GM23338 (cell line): ENCODE data around the gene YTHDF1. TPM values are rescaled to one million over a fixed set of nuclear protein-coding genes. Genes with fewer than 3 reads are reported as not detected.

Experiments
- ATAC-seq: fragments of 200-7000 bp; cut with Tn5 transposase; 3 replicates; pipeline ENCODE4 v1.9.1; 2020
- DNase-seq: peaks from one replicate; pipeline ENCODE4 v3.0.0-alpha.2; 2015; ENCODE audit warnings: low spot score
- H2AFZ ChIP-seq: fragments of 200-600 bp; sonication (generic); 2 replicates; pipeline ENCODE4 v1.8.0; 2016; ENCODE audit warnings: antibody characterized with exemption, mild to moderate bottlenecking, moderate library complexity
- H3F3A ChIP-seq: fragments of 200-600 bp; sonication (generic); replicated peaks from 2 replicates; pipeline ENCODE4 v1.8.0; 2017; ENCODE audit warnings: antibody characterized with exemption, mixed run types, low read depth
- H3K27ac ChIP-seq: fragments of 200-600 bp; sonication (generic); 2 replicates; pipeline ENCODE4 v1.6.1; 2016; ENCODE audit warnings: low read depth
- H3K27me3 ChIP-seq: fragments of 200-600 bp; sonication (generic); 2 replicates; pipeline ENCODE4 v1.8.0; 2016; ENCODE audit warnings: mild to moderate bottlenecking, mixed run types, moderate library complexity; ENCODE audit not compliant: insufficient read depth
- H3K36me3 ChIP-seq: fragments of 200-600 bp; sonication (generic); 2 replicates; pipeline ENCODE4 v1.8.0; 2016; ENCODE audit warnings: mild to moderate bottlenecking; ENCODE audit not compliant: insufficient read depth
- H3K4me1 ChIP-seq: fragments of 200-600 bp; sonication (generic); 2 replicates; pipeline ENCODE4 v1.8.0; 2016; ENCODE audit warnings: mild to moderate bottlenecking, moderate library complexity; ENCODE audit not compliant: insufficient read depth
- H3K4me2 ChIP-seq: fragments of 200-600 bp; sonication (generic); 2 replicates; pipeline ENCODE4 v1.7.1; 2017; ENCODE audit warnings: mixed run types
- H3K4me3 ChIP-seq: fragments of 200-600 bp; sonication (generic); 2 replicates; pipeline ENCODE4 v1.6.1; 2016; ENCODE audit warnings: mixed run types
- H3K79me2 ChIP-seq: fragments of 200-600 bp; sonication (generic); replicated peaks from 2 replicates; pipeline ENCODE4 v1.8.0; 2017; ENCODE audit warnings: mild to moderate bottlenecking; ENCODE audit not compliant: insufficient read depth
- H3K9me2 ChIP-seq: fragments of 200-600 bp; sonication (generic); 2 replicates; pipeline ENCODE4 v1.8.0; 2017; ENCODE audit not compliant: insufficient read depth
- H4K20me1 ChIP-seq: fragments of 200-600 bp; sonication (generic); replicated peaks from 2 replicates; pipeline ENCODE4 v1.8.0; 2017; ENCODE audit warnings: mild to moderate bottlenecking; ENCODE audit not compliant: insufficient read depth
- H3K27ac Mint-ChIP-seq: 2 replicates; pipeline ENCODE4 v1.8.0; 2020; ENCODE audit warnings: inconsistent platforms, mild to moderate bottlenecking, moderate library complexity, mixed read lengths
- H3K27me3 Mint-ChIP-seq: 3 replicates; pipeline ENCODE4 v1.8.0; 2022; ENCODE audit warnings: low read depth, mild to moderate bottlenecking, moderate library complexity, mixed read lengths, inconsistent platforms; ENCODE audit not compliant: insufficient read depth, poor library complexity
- H3K36me3 Mint-ChIP-seq: 3 replicates; pipeline ENCODE4 v1.8.0; 2021; ENCODE audit warnings: low read depth, mild to moderate bottlenecking, inconsistent platforms, moderate library complexity, mixed read lengths
- H3K4me1 Mint-ChIP-seq: 3 replicates; pipeline ENCODE4 v1.8.0; 2020; ENCODE audit warnings: mild to moderate bottlenecking, inconsistent platforms, mixed read lengths
- H3K4me3 Mint-ChIP-seq: 3 replicates; pipeline ENCODE4 v1.8.0; 2021; ENCODE audit warnings: moderate library complexity, mild to moderate bottlenecking, inconsistent platforms, mixed read lengths
- H3K9me3 Mint-ChIP-seq: 3 replicates; pipeline ENCODE4 v1.8.0; 2020; ENCODE audit warnings: moderate library complexity, mild to moderate bottlenecking, inconsistent platforms, mixed read lengths
- CREB1 ChIP-seq: fragments of 250-450 bp; sonication (Bioruptor Pico); IDR thresholded peaks from 2 replicates; pipeline ENCODE4 v1.5.0; 2020; ENCODE audit warnings: low read depth, mild to moderate bottlenecking, moderate library complexity
- EZH2 ChIP-seq: fragments of 200-600 bp; sonication (generic); IDR thresholded peaks from one replicate; pipeline ENCODE4 v1.8.0; 2017; ENCODE audit warnings: antibody characterized with exemption, mild to moderate bottlenecking, low read depth; ENCODE audit not compliant: unreplicated experiment
- EZH2phosphoT487 ChIP-seq: fragments of 200-600 bp; sonication (generic); IDR thresholded peaks from one replicate; pipeline ENCODE4 v1.8.1; 2018; ENCODE audit warnings: antibody characterized with exemption; ENCODE audit not compliant: unreplicated experiment
- JUNB ChIP-seq: IDR thresholded peaks from one replicate; pipeline ENCODE4 v1.6.1; 2016; ENCODE audit warnings: antibody characterized with exemption; ENCODE audit not compliant: unreplicated experiment
- NANOG ChIP-seq: IDR thresholded peaks from 2 replicates; pipeline ENCODE4 v1.6.1; 2016; ENCODE audit warnings: antibody characterized with exemption, borderline replicate concordance
- POLR2AphosphoS5 ChIP-seq: IDR thresholded peaks from 2 replicates; pipeline ENCODE4 v1.6.1; 2016; ENCODE audit warnings: antibody characterized with exemption, low read depth
- REST ChIP-seq: IDR thresholded peaks from one replicate; pipeline ENCODE4 v1.6.1; 2018; ENCODE audit warnings: antibody characterized with exemption; ENCODE audit not compliant: unreplicated experiment
- STAT1 ChIP-seq: IDR thresholded peaks from one replicate; pipeline ENCODE4 v1.6.1; 2016; ENCODE audit warnings: antibody characterized with exemption; ENCODE audit not compliant: unreplicated experiment
- ZNF331 ChIP-seq: fragments of 250-450 bp; sonication (Bioruptor Pico); IDR thresholded peaks from 2 replicates; pipeline ENCODE4 v1.5.0; 2020; ENCODE audit warnings: low read depth, mild to moderate bottlenecking, moderate library complexity
- polyA plus RNA-seq: library from polyadenylated mRNA; unstranded; fragments of >200 nt; fragmentation: Nextera tagmentation; extraction: Ambion mirVana; gene quantifications from 2 replicates; pipeline ENCODE4 v1.2.1, GENCODE V29; 2016
- total RNA-seq: library from RNA; depleted of rRNA; stranded (reverse); fragments of >200 nt; shearing (Covaris generic); gene quantifications from 2 replicates; pipeline ENCODE4 v1.2.3, GENCODE V29; 2014
- TF ChIP-seq, protein P1 (sequence below): fragments of 250-450 bp; sonication (Bioruptor Pico); IDR thresholded peaks from 2 replicates; pipeline ENCODE4 v1.5.0; 2020; ENCODE audit warnings: mild to moderate bottlenecking, moderate library complexity
- TF ChIP-seq, protein P2 (sequence below): IDR thresholded peaks from 2 replicates; pipeline ENCODE4 v1.6.1; 2016; ENCODE audit warnings: antibody characterized with exemption
- TF ChIP-seq, protein P3 (sequence below), 2 experiments: fragments of 200-600 bp in 1 of 2; sonication (generic) in 1 of 2; conservative IDR thresholded peaks; 2 replicates each; pipeline versions ENCODE4 v1.5.1 to v1.6.1; 2016 to 2017; ENCODE audit warnings: antibody characterized with exemption in 2 of 2, low read depth in 2 of 2, mild to moderate bottlenecking in 2 of 2, moderate library complexity in 1 of 2

YTHDF1 gene
- total and polyA plus RNA-seq, 2 experiments from 2014 or later: 30.9 to 64.3 TPM

DNA sequence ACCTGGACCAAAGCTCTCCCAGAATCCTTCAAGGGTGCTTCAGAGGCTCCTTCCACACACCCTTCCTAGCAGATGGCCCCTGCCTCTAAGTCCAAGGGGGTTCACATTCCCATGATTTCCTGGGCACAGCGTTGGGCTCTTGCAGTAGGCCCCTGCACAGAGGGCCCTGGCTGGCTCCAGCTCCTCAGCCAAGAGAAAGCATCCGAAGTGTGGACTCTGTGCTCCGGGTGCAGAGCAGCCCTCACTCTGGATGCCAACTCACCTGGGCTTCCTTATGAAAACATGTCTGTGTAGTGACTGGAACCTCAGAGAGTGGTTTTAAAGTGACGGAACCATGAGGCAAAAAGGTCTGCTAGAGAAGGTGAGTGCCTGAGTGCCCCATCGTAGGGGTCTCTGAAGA lies 11.6 kb downstream of the YTHDF1 start (continued):
- TF ChIP-seq, protein P1, sequence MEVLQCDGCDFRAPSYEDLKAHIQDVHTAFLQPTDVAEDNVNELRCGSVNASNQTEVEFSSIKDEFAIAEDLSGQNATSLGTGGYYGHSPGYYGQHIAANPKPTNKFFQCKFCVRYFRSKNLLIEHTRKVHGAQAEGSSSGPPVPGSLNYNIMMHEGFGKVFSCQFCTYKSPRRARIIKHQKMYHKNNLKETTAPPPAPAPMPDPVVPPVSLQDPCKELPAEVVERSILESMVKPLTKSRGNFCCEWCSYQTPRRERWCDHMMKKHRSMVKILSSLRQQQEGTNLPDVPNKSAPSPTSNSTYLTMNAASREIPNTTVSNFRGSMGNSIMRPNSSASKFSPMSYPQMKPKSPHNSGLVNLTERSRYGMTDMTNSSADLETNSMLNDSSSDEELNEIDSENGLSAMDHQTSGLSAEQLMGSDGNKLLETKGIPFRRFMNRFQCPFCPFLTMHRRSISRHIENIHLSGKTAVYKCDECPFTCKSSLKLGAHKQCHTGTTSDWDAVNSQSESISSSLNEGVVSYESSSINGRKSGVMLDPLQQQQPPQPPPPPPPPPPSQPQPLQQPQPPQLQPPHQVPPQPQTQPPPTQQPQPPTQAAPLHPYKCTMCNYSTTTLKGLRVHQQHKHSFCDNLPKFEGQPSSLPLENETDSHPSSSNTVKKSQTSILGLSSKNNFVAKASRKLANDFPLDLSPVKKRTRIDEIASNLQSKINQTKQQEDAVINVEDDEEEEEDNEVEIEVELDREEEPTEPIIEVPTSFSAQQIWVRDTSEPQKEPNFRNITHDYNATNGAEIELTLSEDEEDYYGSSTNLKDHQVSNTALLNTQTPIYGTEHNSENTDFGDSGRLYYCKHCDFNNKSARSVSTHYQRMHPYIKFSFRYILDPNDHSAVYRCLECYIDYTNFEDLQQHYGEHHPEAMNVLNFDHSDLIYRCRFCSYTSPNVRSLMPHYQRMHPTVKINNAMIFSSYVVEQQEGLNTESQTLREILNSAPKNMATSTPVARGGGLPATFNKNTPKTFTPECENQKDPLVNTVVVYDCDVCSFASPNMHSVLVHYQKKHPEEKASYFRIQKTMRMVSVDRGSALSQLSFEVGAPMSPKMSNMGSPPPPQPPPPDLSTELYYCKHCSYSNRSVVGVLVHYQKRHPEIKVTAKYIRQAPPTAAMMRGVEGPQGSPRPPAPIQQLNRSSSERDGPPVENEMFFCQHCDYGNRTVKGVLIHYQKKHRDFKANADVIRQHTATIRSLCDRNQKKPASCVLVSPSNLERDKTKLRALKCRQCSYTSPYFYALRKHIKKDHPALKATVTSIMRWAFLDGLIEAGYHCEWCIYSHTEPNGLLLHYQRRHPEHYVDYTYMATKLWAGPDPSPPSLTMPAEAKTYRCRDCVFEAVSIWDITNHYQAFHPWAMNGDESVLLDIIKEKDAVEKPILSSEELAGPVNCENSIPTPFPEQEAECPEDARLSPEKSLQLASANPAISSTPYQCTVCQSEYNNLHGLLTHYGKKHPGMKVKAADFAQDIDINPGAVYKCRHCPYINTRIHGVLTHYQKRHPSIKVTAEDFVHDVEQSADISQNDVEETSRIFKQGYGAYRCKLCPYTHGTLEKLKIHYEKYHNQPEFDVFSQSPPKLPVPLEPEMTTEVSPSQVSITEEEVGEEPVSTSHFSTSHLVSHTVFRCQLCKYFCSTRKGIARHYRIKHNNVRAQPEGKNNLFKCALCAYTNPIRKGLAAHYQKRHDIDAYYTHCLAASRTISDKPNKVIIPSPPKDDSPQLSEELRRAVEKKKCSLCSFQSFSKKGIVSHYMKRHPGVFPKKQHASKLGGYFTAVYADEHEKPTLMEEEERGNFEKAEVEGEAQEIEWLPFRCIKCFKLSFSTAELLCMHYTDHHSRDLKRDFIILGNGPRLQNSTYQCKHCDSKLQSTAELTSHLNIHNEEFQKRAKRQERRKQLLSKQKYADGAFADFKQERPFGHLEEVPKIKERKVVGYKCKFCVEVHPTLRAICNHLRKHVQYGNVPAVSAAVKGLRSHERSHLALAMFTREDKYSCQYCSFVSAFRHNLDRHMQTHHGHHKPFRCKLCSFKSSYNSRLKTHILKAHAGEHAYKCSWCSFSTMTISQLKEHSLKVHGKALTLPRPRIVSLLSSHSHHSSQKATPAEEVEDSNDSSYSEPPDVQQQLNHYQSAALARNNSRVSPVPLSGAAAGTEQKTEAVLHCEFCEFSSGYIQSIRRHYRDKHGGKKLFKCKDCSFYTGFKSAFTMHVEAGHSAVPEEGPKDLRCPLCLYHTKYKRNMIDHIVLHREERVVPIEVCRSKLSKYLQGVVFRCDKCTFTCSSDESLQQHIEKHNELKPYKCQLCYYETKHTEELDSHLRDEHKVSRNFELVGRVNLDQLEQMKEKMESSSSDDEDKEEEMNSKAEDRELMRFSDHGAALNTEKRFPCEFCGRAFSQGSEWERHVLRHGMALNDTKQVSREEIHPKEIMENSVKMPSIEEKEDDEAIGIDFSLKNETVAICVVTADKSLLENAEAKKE (CRISPR knock-in tag): no peak
- TF ChIP-seq JUNB (no peak), EZH2phosphoT487 (no peak), CREB1 (CRISPR knock-in tag) (no peak)
- TF ChIP-seq, protein P2, sequence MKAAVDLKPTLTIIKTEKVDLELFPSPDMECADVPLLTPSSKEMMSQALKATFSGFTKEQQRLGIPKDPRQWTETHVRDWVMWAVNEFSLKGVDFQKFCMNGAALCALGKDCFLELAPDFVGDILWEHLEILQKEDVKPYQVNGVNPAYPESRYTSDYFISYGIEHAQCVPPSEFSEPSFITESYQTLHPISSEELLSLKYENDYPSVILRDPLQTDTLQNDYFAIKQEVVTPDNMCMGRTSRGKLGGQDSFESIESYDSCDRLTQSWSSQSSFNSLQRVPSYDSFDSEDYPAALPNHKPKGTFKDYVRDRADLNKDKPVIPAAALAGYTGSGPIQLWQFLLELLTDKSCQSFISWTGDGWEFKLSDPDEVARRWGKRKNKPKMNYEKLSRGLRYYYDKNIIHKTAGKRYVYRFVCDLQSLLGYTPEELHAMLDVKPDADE: no peak

DNA sequence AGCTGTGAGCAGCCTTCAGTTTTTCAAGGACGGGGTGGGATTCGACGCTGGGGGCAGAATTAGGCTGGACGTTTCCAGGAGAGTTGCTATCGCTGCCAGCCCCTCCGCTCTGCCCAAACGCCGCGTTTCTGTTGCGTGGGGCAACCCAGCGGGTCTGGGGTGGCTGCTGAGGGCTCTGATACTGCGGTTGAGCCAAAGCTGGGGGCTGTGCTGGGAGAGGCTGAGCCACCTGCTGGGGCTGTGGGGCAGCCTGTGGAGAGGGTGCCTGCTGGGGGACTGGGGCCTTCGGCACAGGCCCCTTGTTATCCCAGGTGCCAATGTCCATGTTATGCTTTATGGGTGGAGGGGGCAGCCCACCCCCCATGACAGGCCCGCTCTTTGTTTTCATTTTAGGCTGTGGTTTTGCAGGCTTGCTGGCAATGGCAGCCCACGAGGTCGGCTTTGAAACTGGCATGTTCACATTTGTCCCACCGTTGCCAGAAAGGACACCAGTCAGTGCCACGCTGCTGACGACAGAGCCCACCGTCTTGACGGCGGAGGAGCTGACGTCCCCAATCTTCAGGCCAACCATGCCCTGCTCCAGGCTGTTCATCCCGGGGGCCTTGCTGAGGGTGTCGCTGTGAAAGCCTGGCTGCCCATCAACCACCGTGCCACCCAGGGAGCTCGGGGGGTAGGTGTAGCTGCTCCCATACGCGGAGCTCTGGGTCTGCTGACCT lies 13.0 kb downstream of the YTHDF1 start:
- H3K36me3 ChIP-seq: peaks cover 24% of the 10 kb centered on the region
- ATAC-seq (no peak), DNase-seq (no peak)
- H3K36me3 Mint-ChIP-seq: peaks cover 77% of the 10 kb centered on the region
- no peak overlapping the region for H3K4me3 ChIP-seq
- no peaks in the 10 kb centered on the region for H3K9me2 ChIP-seq
- no peaks in the 10 kb centered on the region for H3K4me1 ChIP-seq
- H3K4me2 ChIP-seq: no peak overlapping the region
- no peak overlapping the region for H3K4me3 Mint-ChIP-seq
- H3K27ac Mint-ChIP-seq: no peak overlapping the region
- 0 out of 2 replicates have a peak, but pooled peaks cover 2% of the 10 kb centered on the region for H3F3A ChIP-seq
- peaks cover 70% of the 10 kb centered on the region for H4K20me1 ChIP-seq
- H3K79me2 ChIP-seq: peaks cover 100% of the 10 kb centered on the region
- no peak overlapping the region for H2AFZ ChIP-seq
- H3K27ac ChIP-seq: no peak overlapping the region
- no peaks in the 10 kb centered on the region for H3K9me3 Mint-ChIP-seq
- peaks cover 6% of the 10 kb centered on the region; the same call in 2 of the 3 replicates for H3K4me1 Mint-ChIP-seq
- peaks cover 8% of the 10 kb centered on the region for H3K27me3 Mint-ChIP-seq
- H3K27me3 ChIP-seq: no peaks in the 10 kb centered on the region
- no peak for TF ChIP-seq ZNF331 (CRISPR knock-in tag)
- TF ChIP-seq JUNB: no peak
- no peak for TF ChIP-seq EZH2
- TF ChIP-seq, protein P3, sequence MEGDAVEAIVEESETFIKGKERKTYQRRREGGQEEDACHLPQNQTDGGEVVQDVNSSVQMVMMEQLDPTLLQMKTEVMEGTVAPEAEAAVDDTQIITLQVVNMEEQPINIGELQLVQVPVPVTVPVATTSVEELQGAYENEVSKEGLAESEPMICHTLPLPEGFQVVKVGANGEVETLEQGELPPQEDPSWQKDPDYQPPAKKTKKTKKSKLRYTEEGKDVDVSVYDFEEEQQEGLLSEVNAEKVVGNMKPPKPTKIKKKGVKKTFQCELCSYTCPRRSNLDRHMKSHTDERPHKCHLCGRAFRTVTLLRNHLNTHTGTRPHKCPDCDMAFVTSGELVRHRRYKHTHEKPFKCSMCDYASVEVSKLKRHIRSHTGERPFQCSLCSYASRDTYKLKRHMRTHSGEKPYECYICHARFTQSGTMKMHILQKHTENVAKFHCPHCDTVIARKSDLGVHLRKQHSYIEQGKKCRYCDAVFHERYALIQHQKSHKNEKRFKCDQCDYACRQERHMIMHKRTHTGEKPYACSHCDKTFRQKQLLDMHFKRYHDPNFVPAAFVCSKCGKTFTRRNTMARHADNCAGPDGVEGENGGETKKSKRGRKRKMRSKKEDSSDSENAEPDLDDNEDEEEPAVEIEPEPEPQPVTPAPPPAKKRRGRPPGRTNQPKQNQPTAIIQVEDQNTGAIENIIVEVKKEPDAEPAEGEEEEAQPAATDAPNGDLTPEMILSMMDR (conservative IDR thresholded peaks at IDR 0.05; ENCODE audit: low read depth in 2 of 2): no peak
- no peak for TF ChIP-seq REST
- TF ChIP-seq CREB1 (CRISPR knock-in tag): no peak
- no peak for TF ChIP-seq STAT1
- no peak for TF ChIP-seq EZH2phosphoT487
- no peak for TF ChIP-seq NANOG
- no peak for TF ChIP-seq POLR2AphosphoS5
